H1 (cell line): Measurements from ENCODE around the gene CCNB3. TPM values are rescaled to one million over a fixed set of nuclear protein-coding genes. Genes with fewer than 3 reads are reported as not detected.

Experiments
- CTCF ChIA-PET: fragments of 300-600 bp; sonication (Branson Sonifier 250); formaldehyde crosslinking; loops from one replicate; lab custom pipeline; 2021; ENCODE audit not compliant: partially characterized antibody; lab: Charles Lee
- POLR2A ChIA-PET: fragments of 300-600 bp; sonication (Branson Sonifier 250); formaldehyde crosslinking; loops from one replicate; lab custom pipeline; 2021; ENCODE audit warnings: inconsistent platforms; ENCODE audit not compliant: partially characterized antibody; lab: Charles Lee
- DNase-seq, 2 experiments: peaks; one replicate each; pipeline versions ENCODE4 v3.0.0 to v3.0.0-alpha.2; 2010 to 2022; ENCODE audit warnings: low spot score in 2 of 2, low read depth in 1 of 2, mixed read lengths in 1 of 2
- FAIRE-seq: peaks from 2 replicates; lab custom pipeline; 2011; peaks lifted over from hg19 to GRCh38; lab: Jason Lieb, UNC
- H2AFZ ChIP-seq: 2 replicates; pipeline ENCODE4 v1.8.1; 2012; ENCODE audit warnings: low read length, inconsistent platforms
- H2AK5ac ChIP-seq: 2 replicates; pipeline ENCODE4 v1.6.1; 2013; ENCODE audit warnings: low read depth, low read length
- H2BK120ac ChIP-seq: replicated peaks from 2 replicates; pipeline ENCODE3; 2013; ENCODE audit warnings: low read depth, low read length, inconsistent platforms
- H2BK12ac ChIP-seq: 2 replicates; pipeline ENCODE4 v1.6.1; 2013; ENCODE audit warnings: low read depth, low read length
- H2BK15ac ChIP-seq: 2 replicates; pipeline ENCODE4 v1.6.1; 2013; ENCODE audit warnings: low read length
- H2BK20ac ChIP-seq: 2 replicates; pipeline ENCODE4 v1.6.1; 2013; ENCODE audit warnings: low read length
- H2BK5ac ChIP-seq: 2 replicates; pipeline ENCODE4 v1.6.1; 2013; ENCODE audit warnings: low read depth, low read length
- H3K14ac ChIP-seq: 2 replicates; pipeline ENCODE4 v1.6.1; 2013; ENCODE audit warnings: inconsistent platforms; ENCODE audit not compliant: insufficient read length
- H3K18ac ChIP-seq: 2 replicates; pipeline ENCODE4 v1.6.1; 2013; ENCODE audit warnings: low read length; ENCODE audit errors: extremely low read depth
- H3K23ac ChIP-seq: 2 replicates; pipeline ENCODE4 v1.6.1; 2013; ENCODE audit warnings: inconsistent platforms; ENCODE audit not compliant: insufficient read length
- H3K23me2 ChIP-seq: 2 replicates; pipeline ENCODE4 v1.6.1; 2013; ENCODE audit warnings: low read depth, low read length
- H3K27ac ChIP-seq: 2 replicates; pipeline ENCODE4 v1.6.1; 2011; ENCODE audit warnings: low read depth, low read length, inconsistent platforms
- H3K27me3 ChIP-seq, 4 experiments: replicated peaks in 1 of 4; 1 replicate in 1 of 4; 2 replicates in 3 of 4; pipeline versions ENCODE4 v1.6.1 to v1.8.1; 2011 to 2013; ENCODE audit warnings: low read length in 3 of 4, mild to moderate bottlenecking in 3 of 4, inconsistent platforms in 2 of 4, mixed read lengths in 2 of 4, moderate library complexity in 1 of 4; ENCODE audit not compliant: control insufficient read depth in 3 of 4, insufficient read depth in 3 of 4; ENCODE audit errors: extremely low read depth in 1 of 4
- H3K36me3 ChIP-seq, 4 experiments: 2 replicates each; pipeline versions ENCODE4 v1.6.1 to v1.8.1; 2011 to 2013; ENCODE audit warnings: mild to moderate bottlenecking in 4 of 4, low read length in 3 of 4, moderate library complexity in 2 of 4, control low read depth in 1 of 4, inconsistent platforms in 1 of 4; ENCODE audit not compliant: insufficient read depth in 4 of 4, control insufficient read depth in 2 of 4
- H3K4ac ChIP-seq: replicated peaks from 2 replicates; pipeline ENCODE3; 2013; ENCODE audit warnings: low read length, low read depth, mixed read lengths, inconsistent platforms; ENCODE audit not compliant: insufficient read length
- H3K4me1 ChIP-seq, 4 experiments: replicated peaks in 1 of 4; 1 replicate in 1 of 4; 2 replicates in 3 of 4; pipeline versions ENCODE4 v1.6.1 to v1.8.1; 2011 to 2013; ENCODE audit warnings: low read length in 3 of 4, inconsistent platforms in 2 of 4, mixed read lengths in 1 of 4; ENCODE audit not compliant: insufficient read depth in 4 of 4, control insufficient read depth in 3 of 4
- H3K4me2 ChIP-seq, 2 experiments: 2 replicates each; pipeline versions ENCODE4 v1.6.1 to v1.8.1; 2011 to 2013; ENCODE audit warnings: low read depth in 2 of 2, low read length in 2 of 2, control low read depth in 1 of 2, inconsistent platforms in 1 of 2, mild to moderate bottlenecking in 1 of 2; ENCODE audit not compliant: insufficient read depth in 1 of 2
- H3K4me3 ChIP-seq, 4 experiments: fragments of 200-600, 300-600 bp in 1 of 4; sonication (generic), shearing (Covaris generic), sonication (Bioruptor Twin) in 1 of 4; 2 replicates each; pipeline versions ENCODE4 v1.5.1 to v1.8.1; 2011 to 2016; ENCODE audit warnings: low read length in 4 of 4, low read depth in 3 of 4, control low read depth in 2 of 4, inconsistent platforms in 2 of 4, mild to moderate bottlenecking in 2 of 4, mixed read lengths in 1 of 4, moderate library complexity in 1 of 4; ENCODE audit not compliant: insufficient read depth in 2 of 4; ENCODE audit errors: extremely low read depth in 1 of 4
- H3K56ac ChIP-seq: replicated peaks from 2 replicates; pipeline ENCODE3; 2013; ENCODE audit warnings: low read depth, mild to moderate bottlenecking, mixed read lengths, low read length, inconsistent platforms; ENCODE audit not compliant: insufficient read length
- H3K79me1 ChIP-seq: 2 replicates; pipeline ENCODE4 v1.6.1; 2013; ENCODE audit warnings: low read depth, low read length, control low read depth
- H3K79me2 ChIP-seq, 2 experiments: 2 replicates each; pipeline versions ENCODE4 v1.6.1 to v1.8.1; 2012 to 2013; ENCODE audit warnings: low read length in 2 of 2, mild to moderate bottlenecking in 2 of 2, inconsistent platforms in 1 of 2; ENCODE audit not compliant: insufficient read depth in 2 of 2, control insufficient read depth in 1 of 2
- H3K9ac ChIP-seq, 4 experiments: replicated peaks in 1 of 4; 1 replicate in 1 of 4; 2 replicates in 3 of 4; pipeline versions ENCODE4 v1.6.1 to v1.8.1; 2011 to 2013; ENCODE audit warnings: low read depth in 3 of 4, low read length in 3 of 4, control low read depth in 2 of 4, mild to moderate bottlenecking in 2 of 4, moderate library complexity in 2 of 4, inconsistent platforms in 1 of 4; ENCODE audit errors: extremely low read depth in 1 of 4
- H3K9me3 ChIP-seq, 2 experiments: 2 replicates each; pipeline versions ENCODE4 v1.6.1 to v1.8.1; 2012 to 2013; ENCODE audit warnings: mild to moderate bottlenecking in 2 of 2, moderate library complexity in 2 of 2, control low read depth in 1 of 2, inconsistent platforms in 1 of 2, low read depth in 1 of 2, low read length in 1 of 2, mixed read lengths in 1 of 2; ENCODE audit not compliant: insufficient read depth in 2 of 2
- H4K20me1 ChIP-seq, 2 experiments: replicated peaks in 1 of 2; 2 replicates each; pipeline versions ENCODE3 to v1.8.1; 2011 to 2013; ENCODE audit warnings: inconsistent platforms in 2 of 2, low read length in 2 of 2, mild to moderate bottlenecking in 1 of 2; ENCODE audit not compliant: insufficient read depth in 2 of 2, control insufficient read depth in 1 of 2
- H4K5ac ChIP-seq: 2 replicates; pipeline ENCODE4 v1.6.1; 2013; ENCODE audit warnings: low read length, low read depth, mixed read lengths, inconsistent platforms; ENCODE audit not compliant: insufficient read length
- H4K8ac ChIP-seq: 2 replicates; pipeline ENCODE4 v1.8.0; 2013; ENCODE audit warnings: mild to moderate bottlenecking, moderate library complexity, low read length, inconsistent platforms; ENCODE audit not compliant: insufficient read depth; ENCODE audit errors: extremely low read depth
- H4K91ac ChIP-seq: replicated peaks from 2 replicates; pipeline ENCODE3; 2013; ENCODE audit warnings: low read length, mixed read lengths, inconsistent platforms; ENCODE audit not compliant: insufficient read length
- CTBP2 ChIP-seq: IDR thresholded peaks from 2 replicates; pipeline ENCODE4 v1.7.0; 2011; ENCODE audit warnings: borderline replicate concordance, mild to moderate bottlenecking, moderate library complexity, mixed read lengths, low read length; ENCODE audit not compliant: insufficient read depth, insufficient read length
- FOSL1 ChIP-seq: IDR thresholded peaks from 2 replicates; pipeline ENCODE4 v1.6.1; 2011; ENCODE audit warnings: mild to moderate bottlenecking, low read depth, low read length, moderate library complexity; ENCODE audit not compliant: insufficient read depth
- KDM1A ChIP-seq: fragments of 200-600, 300-600 bp; sonication (generic); IDR thresholded peaks from 2 replicates; pipeline ENCODE4 v1.7.1; 2016; ENCODE audit warnings: mild to moderate bottlenecking, low read length, borderline replicate concordance
- MAFK ChIP-seq: IDR thresholded peaks from 2 replicates; pipeline ENCODE4 v1.6.1; 2012; ENCODE audit warnings: low read depth, mild to moderate bottlenecking, improper control_type of control experiment, low read length
- POLR2A ChIP-seq, 2 experiments: IDR thresholded peaks; 1 replicate in 1 of 2; 2 replicates in 1 of 2; pipeline ENCODE4 v1.6.1; 2011; ENCODE audit warnings: low read depth in 2 of 2, low read length in 2 of 2, mild to moderate bottlenecking in 2 of 2; ENCODE audit errors: control extremely low read depth in 1 of 2
- POLR2AphosphoS5 ChIP-seq: IDR thresholded peaks from 2 replicates; pipeline ENCODE4 v1.6.1; 2011; ENCODE audit warnings: low read depth, low read length
- RAD21 ChIP-seq, 2 experiments: IDR thresholded peaks in 1 of 2; conservative IDR thresholded peaks in 1 of 2; 2 replicates each; pipeline ENCODE4 v1.6.1; 2011; ENCODE audit warnings: low read depth in 2 of 2, low read length in 2 of 2, improper control_type of control experiment in 1 of 2, inconsistent platforms in 1 of 2, mild to moderate bottlenecking in 1 of 2, moderate library complexity in 1 of 2
- SP1 ChIP-seq: IDR thresholded peaks from 2 replicates; pipeline ENCODE4 v1.6.1; 2011; ENCODE audit warnings: low read depth, low read length
- SRF ChIP-seq: IDR thresholded peaks from 2 replicates; pipeline ENCODE4 v1.6.1; 2011; ENCODE audit warnings: mild to moderate bottlenecking, low read depth, low read length, moderate library complexity
- TAF7 ChIP-seq: optimal IDR thresholded peaks from 2 replicates; pipeline ENCODE3; 2011; ENCODE audit warnings: low read depth, mild to moderate bottlenecking, inconsistent platforms, low read length, moderate library complexity, borderline replicate concordance
- USF2 ChIP-seq: IDR thresholded peaks from 2 replicates; pipeline ENCODE4 v1.6.1; 2011; ENCODE audit warnings: low read length, improper control_type of control experiment
- YY1 ChIP-seq: IDR thresholded peaks from 2 replicates; pipeline ENCODE4 v1.6.1; 2011; ENCODE audit warnings: low read depth, mild to moderate bottlenecking, low read length
- ZNF274 ChIP-seq: IDR thresholded peaks from 2 replicates; pipeline ENCODE4 v1.7.0; 2012; ENCODE audit warnings: low read length, borderline replicate concordance; ENCODE audit errors: extremely low read depth
- WGBS, 2 experiments: shearing (Covaris generic) in 1 of 2; methylation state at CpG; one replicate each; pipeline versions ENCODE4 v1.1.6 to v1.1.7; 2013 to 2015; ENCODE audit warnings: low lambda C conversion rate in 2 of 2, mixed read lengths in 2 of 2, inconsistent platforms in 1 of 2, low coverage in 1 of 2, missing lambda C conversion rate in 1 of 2; ENCODE audit not compliant: insufficient replicate concordance in 2 of 2, insufficient coverage in 1 of 2, insufficient read length in 1 of 2; ENCODE audit errors: extremely low coverage in 1 of 2, missing lambda C conversion rate in 1 of 2; 5-methylcytosine and 5-hydroxymethylcytosine counted together
- polyA plus RNA-seq, 7 experiments: library from polyadenylated mRNA; depleted of rRNA in 3 of 7; stranded (reverse) in 5 of 7; unstranded in 2 of 7; fragments of >200 nt in 5 of 7; fragments of 200-250 nt in 2 of 7; gene quantifications; 1 replicate in 5 of 7; 2 replicates in 1 of 7; 4 replicates in 1 of 7; pipeline versions ENCODE4 v1.2.1 to v1.2.3, GENCODE V29; 2011 to 2013; ENCODE audit warnings: missing spikeins in 2 of 7, mixed read lengths in 2 of 7
- total RNA-seq: library from RNA; stranded (reverse); fragmentation: NEBNext Ultra II Directional; extraction: Animal tissue kit (Norgen Biotek cat#: 25700); gene quantifications from 2 replicates; pipeline ENCODE4 v1.2.1, GENCODE V29; 2021

The CCNB3 gene
- total and polyA plus RNA-seq, 2 of the 8 experiments (the other 6 are each of a cell fraction or from before 2014, with no cell fraction given): 0.09 to 0.30 TPM

- Histone ChIP-seq H2BK5ac (no peak overlapping the region), H4K5ac (no peak overlapping the region), H3K9me3 (no peaks in the 10 kb centered on the region), H4K8ac (no peak overlapping the region), H3K9ac (no peak overlapping the region), H3K79me2 (no peaks in the 10 kb centered on the region), H3K23ac (no peak overlapping the region), H2BK120ac (no peak overlapping the region), H3K4me1 (no peaks in the 10 kb centered on the region), H3K27me3 (no peaks in the 10 kb centered on the region), H3K36me3 (peaks cover 0 to 13% (median 3%) of the 10 kb centered on the region in 4 experiments; a peak in 5 of 8 replicates), H3K4me3 (no peak overlapping the region), H2AFZ (no peak overlapping the region), H2AK5ac (no peak overlapping the region), H3K56ac (no peak overlapping the region), H3K18ac (no peak overlapping the region), H2BK20ac (no peak overlapping the region), H4K20me1 (no peaks in the 10 kb centered on the region), H3K4ac (no peak overlapping the region), H3K14ac (no peak overlapping the region), H3K4me2 (no peak overlapping the region), H2BK12ac (no peak overlapping the region), H2BK15ac (no peak overlapping the region), H3K79me1 (no peaks in the 10 kb centered on the region), H3K23me2 (no peaks in the 10 kb centered on the region), H3K27ac (no peak overlapping the region), H4K91ac (no peak overlapping the region)
- ChIA-PET CTCF (no interaction called here), POLR2A (no interaction called here)
- DNase-seq (no peak), FAIRE-seq (no peak)
- no CpG with 5 or more reads among the region's 2 CpGs for WGBS, 2 experiments
- TF ChIP-seq ZNF274 (no peak), MAFK (no peak), KDM1A (no peak), SP1 (no peak), RAD21 (IDR thresholded peaks at IDR 0.05 in 1 of 2, conservative IDR thresholded peaks at IDR 0.05 in 1 of 2; ENCODE audit: low read depth in 2 of 2, low read length in 2 of 2) (no peak), USF2 (no peak), TAF7 (no peak), POLR2A (IDR thresholded peaks at IDR 0.05; ENCODE audit: control extremely low read depth in 1 of 2, low read depth in 2 of 2, low read length in 2 of 2) (no peak), YY1 (no peak), POLR2AphosphoS5 (no peak), CTBP2 (no peak), SRF (no peak), FOSL1 (no peak)
Observed at GRCh38 chrX:50393902-50394301, 189.3 kb downstream of the CCNB3 start.
